ENCODE measurements around the gene SLX4. TPM values are rescaled to one million over a fixed set of nuclear protein-coding genes. Genes with fewer than 3 reads are reported as not detected.

SLX4 gene
- total RNA-seq, 2 experiments from 2014 or later = 9.1 to 9.3 TPM

- no peaks in the 10 kb centered on the region for H3K9me3 Mint-ChIP-seq
- H3K4me1 Mint-ChIP-seq = no peaks in the 10 kb centered on the region
- no peaks in the 10 kb centered on the region for H3K27me3 Mint-ChIP-seq
- no peak overlapping the region for H3K27ac Mint-ChIP-seq
- no peak overlapping the region for H3K4me3 Mint-ChIP-seq
- DNase-seq = no peak
- H3K36me3 Mint-ChIP-seq = peaks cover 17% of the 10 kb centered on the region
Observed at GRCh38 chr16:3546986-3547682, 64.3 kb downstream of the SLX4 start.

GRCh38 chr16:3542601-3543373 is 68.6 kb downstream of the SLX4 start:
- no peaks in the 10 kb centered on the region for H3K4me1 Mint-ChIP-seq
- H3K36me3 Mint-ChIP-seq = peaks cover 4% of the 10 kb centered on the region
- no peak overlapping the region for H3K27ac Mint-ChIP-seq
- H3K4me3 Mint-ChIP-seq = no peak overlapping the region
- DNase-seq = no peak
- no peaks in the 10 kb centered on the region for H3K27me3 Mint-ChIP-seq
- no peaks in the 10 kb centered on the region for H3K9me3 Mint-ChIP-seq

GRCh38 chr16:3541527-3542155 is 69.8 kb downstream of the SLX4 start:
- no peak for DNase-seq
- H3K36me3 Mint-ChIP-seq = peaks cover 4% of the 10 kb centered on the region
- no peaks in the 10 kb centered on the region for H3K27me3 Mint-ChIP-seq
- no peaks in the 10 kb centered on the region for H3K4me1 Mint-ChIP-seq
- no peak overlapping the region for H3K27ac Mint-ChIP-seq
- H3K9me3 Mint-ChIP-seq = no peaks in the 10 kb centered on the region
- H3K4me3 Mint-ChIP-seq = no peak overlapping the region

GRCh38 chr16:3538222-3538621 is 73.2 kb downstream of the SLX4 start:
- Mint-ChIP-seq H3K4me3 (no peak overlapping the region), H3K36me3 (peaks cover 7% of the 10 kb centered on the region), H3K27ac (no peak overlapping the region), H3K27me3 (no peaks in the 10 kb centered on the region), H3K4me1 (no peaks in the 10 kb centered on the region), H3K9me3 (no peaks in the 10 kb centered on the region)
- DNase-seq = no peak

- peaks cover 7% of the 10 kb centered on the region for H3K36me3 Mint-ChIP-seq
- no peaks in the 10 kb centered on the region for H3K9me3 Mint-ChIP-seq
- H3K27me3 Mint-ChIP-seq = no peaks in the 10 kb centered on the region
- H3K4me3 Mint-ChIP-seq = no peak overlapping the region
- no peaks in the 10 kb centered on the region for H3K4me1 Mint-ChIP-seq
- DNase-seq = no peak
- H3K27ac Mint-ChIP-seq = no peak overlapping the region
Observed at GRCh38 chr16:3536851-3537250, 74.6 kb downstream of the SLX4 start.

- no peak overlapping the region for H3K4me3 Mint-ChIP-seq
- no peak for DNase-seq
- no peaks in the 10 kb centered on the region for H3K9me3 Mint-ChIP-seq
- H3K4me1 Mint-ChIP-seq = no peaks in the 10 kb centered on the region
- no peaks in the 10 kb centered on the region for H3K27me3 Mint-ChIP-seq
- no peak overlapping the region for H3K27ac Mint-ChIP-seq
- H3K36me3 Mint-ChIP-seq = peaks cover 7% of the 10 kb centered on the region
Observed at GRCh38 chr16:3536271-3536731, 75.1 kb downstream of the SLX4 start.

GRCh38 chr16:3534126-3534525 is 77.3 kb downstream of the SLX4 start:
- Mint-ChIP-seq H3K4me3 (no peak overlapping the region), H3K4me1 (no peaks in the 10 kb centered on the region), H3K27me3 (no peaks in the 10 kb centered on the region), H3K36me3 (peaks cover 4% of the 10 kb centered on the region), H3K9me3 (no peaks in the 10 kb centered on the region), H3K27ac (no peak overlapping the region)
- DNase-seq = no peak

- Mint-ChIP-seq H3K9me3 (no peaks in the 10 kb centered on the region), H3K27ac (no peak overlapping the region)
Observed at GRCh38 chr16:3532741-3533140, 78.7 kb downstream of the SLX4 start.

More at GRCh38 chr16:3532741-3533140, 78.7 kb downstream of the SLX4 start:
- Mint-ChIP-seq H3K27me3 (no peaks in the 10 kb centered on the region), H3K4me1 (peaks cover 2% of the 10 kb centered on the region), H3K4me3 (no peak overlapping the region), H3K36me3 (peaks cover 9% of the 10 kb centered on the region)
- no peak for DNase-seq

Other genes with a start within 250 kb of the SLX4 start
- gene ZSCAN32, start 210.6 kb downstream of the SLX4 start, total RNA-seq = 10 to 100 TPM; 14.0 to 16.7 TPM
- gene ZNF174, start 210.4 kb downstream of the SLX4 start, total RNA-seq = 10 to 100 TPM in 1 of 2 experiments, 1 to 10 TPM in 1; 9.8 to 10.5 TPM
- gene ZNF597, start 168.1 kb downstream of the SLX4 start, total RNA-seq = 1 to 10 TPM; 2.7 TPM
- 10 to 100 TPM; 37.5 to 38.2 TPM for gene NAA60, start 167.9 kb downstream of the SLX4 start, total RNA-seq
- not detected for gene C16orf90, start 116.1 kb downstream of the SLX4 start, total RNA-seq
- 10 to 100 TPM in 1 of 2 experiments, 1 to 10 TPM in 1; 8.8 to 10.1 TPM for gene CLUAP1, start 110.6 kb downstream of the SLX4 start, total RNA-seq
- gene NLRC3, start 34.2 kb downstream of the SLX4 start, total RNA-seq = 10 to 100 TPM; 12.3 to 12.5 TPM
- gene DNASE1, start 43.1 kb upstream of the SLX4 start, total RNA-seq = 1 to 10 TPM; 4.6 to 5.8 TPM
- gene TRAP1, start 105.9 kb upstream of the SLX4 start, total RNA-seq = 100 to 1,000 TPM; 366 to 377 TPM

All from activated naive CD8-positive, alpha-beta T cell treated with anti-CD3 and anti-CD28 coated beads for 36 hours (primary cell).